ENCODE data around the gene XYLT2.

DNA sequence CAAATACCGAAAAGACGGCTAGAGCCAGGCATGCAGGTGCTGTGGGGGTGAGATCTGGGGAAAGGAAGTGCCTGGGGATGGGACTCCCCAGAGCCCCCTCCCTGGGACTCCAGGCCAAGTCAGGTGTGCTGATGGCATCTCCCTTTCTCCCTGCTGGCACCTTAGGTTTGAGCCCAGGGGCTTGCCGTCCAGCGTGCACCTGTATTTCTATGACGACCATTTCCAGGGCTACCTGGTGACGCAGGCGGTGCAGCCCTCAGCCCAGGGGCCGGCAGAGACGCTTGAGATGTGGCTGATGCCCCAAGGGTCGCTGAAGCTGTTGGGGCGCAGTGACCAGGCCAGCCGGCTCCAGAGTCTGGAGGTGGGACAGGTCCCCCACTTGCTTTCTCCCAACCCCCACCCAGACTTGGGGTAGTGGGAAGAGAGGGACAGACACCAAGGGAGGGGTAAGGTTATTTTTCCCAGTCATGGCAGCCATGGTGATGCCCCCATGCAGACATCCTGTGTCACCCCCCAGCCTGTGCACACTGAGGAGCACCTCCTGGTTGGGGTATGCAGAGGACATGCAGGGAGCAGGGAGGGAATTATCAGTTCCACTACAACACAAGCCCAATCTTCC, 11.1 kb downstream of the XYLT2 start:
- TF ChIP-seq CHD2 (IDR thresholded peaks at IDR 0.05; ENCODE audit: low read length) (no peak), CHD1 (IDR thresholded peaks at IDR 0.05; ENCODE audit: low read depth, low read length) (no peak), TBP (IDR thresholded peaks at IDR 0.05; ENCODE audit: low read depth, low read length) (no peak), POLR2AphosphoS5 (IDR thresholded peaks at IDR 0.05; ENCODE audit: low read depth, low read length) (no peak)
- TF ChIP-seq, protein P1, sequence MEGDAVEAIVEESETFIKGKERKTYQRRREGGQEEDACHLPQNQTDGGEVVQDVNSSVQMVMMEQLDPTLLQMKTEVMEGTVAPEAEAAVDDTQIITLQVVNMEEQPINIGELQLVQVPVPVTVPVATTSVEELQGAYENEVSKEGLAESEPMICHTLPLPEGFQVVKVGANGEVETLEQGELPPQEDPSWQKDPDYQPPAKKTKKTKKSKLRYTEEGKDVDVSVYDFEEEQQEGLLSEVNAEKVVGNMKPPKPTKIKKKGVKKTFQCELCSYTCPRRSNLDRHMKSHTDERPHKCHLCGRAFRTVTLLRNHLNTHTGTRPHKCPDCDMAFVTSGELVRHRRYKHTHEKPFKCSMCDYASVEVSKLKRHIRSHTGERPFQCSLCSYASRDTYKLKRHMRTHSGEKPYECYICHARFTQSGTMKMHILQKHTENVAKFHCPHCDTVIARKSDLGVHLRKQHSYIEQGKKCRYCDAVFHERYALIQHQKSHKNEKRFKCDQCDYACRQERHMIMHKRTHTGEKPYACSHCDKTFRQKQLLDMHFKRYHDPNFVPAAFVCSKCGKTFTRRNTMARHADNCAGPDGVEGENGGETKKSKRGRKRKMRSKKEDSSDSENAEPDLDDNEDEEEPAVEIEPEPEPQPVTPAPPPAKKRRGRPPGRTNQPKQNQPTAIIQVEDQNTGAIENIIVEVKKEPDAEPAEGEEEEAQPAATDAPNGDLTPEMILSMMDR (IDR thresholded peaks at IDR 0.05; ENCODE audit: control extremely low read depth in 1 of 3, insufficient read depth in 1 of 3, low read depth in 1 of 3, low read length in 3 of 3) = no peak
